ENCODE results near the gene LDLRAP1.
"Not testable (repeated sequence)": the region's sequence is repeated elsewhere in the genome, so short reads cannot be mapped to it uniquely, and the experiment has no call there.

The LDLRAP1 gene

DNA sequence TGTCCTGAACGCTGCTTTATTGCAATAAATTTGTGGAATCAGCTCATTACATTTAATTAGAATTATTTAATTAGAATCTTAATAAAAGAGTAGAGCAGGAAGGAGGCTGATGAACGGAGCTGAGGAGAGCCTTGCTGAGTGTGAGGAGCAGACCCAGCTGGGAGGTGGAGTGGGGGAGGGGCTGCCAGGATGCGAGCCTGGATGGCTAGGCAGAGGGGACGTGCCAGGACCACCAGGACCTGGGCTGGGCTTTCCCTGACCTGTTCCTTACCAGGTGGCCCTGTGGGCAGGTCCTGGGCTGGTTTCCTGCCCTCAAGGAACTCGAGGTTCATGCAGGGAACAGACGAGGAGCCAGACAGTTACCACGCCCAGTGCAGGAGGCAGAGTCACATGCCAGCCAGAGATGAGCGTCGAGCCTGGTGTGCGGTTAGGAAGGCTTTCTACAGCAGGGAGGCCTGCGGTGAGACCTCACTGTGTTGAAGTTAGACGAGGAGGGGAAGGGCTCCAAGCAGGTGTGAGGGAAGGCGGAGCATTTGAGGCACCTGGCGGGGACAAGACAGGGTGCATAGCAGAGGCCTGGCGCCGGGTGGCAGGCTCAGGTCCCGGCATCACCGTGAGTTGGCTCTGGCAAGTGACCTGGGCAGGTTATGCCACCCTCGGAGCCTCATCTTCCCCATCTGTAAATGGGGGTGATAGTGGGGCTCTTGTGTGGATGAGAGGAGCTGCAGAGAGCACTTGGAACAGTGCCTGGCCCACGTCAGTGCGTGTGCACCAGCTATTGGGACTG is 33.9 kb downstream of the LDLRAP1 start:
- DNase-seq, result no peak

DNA sequence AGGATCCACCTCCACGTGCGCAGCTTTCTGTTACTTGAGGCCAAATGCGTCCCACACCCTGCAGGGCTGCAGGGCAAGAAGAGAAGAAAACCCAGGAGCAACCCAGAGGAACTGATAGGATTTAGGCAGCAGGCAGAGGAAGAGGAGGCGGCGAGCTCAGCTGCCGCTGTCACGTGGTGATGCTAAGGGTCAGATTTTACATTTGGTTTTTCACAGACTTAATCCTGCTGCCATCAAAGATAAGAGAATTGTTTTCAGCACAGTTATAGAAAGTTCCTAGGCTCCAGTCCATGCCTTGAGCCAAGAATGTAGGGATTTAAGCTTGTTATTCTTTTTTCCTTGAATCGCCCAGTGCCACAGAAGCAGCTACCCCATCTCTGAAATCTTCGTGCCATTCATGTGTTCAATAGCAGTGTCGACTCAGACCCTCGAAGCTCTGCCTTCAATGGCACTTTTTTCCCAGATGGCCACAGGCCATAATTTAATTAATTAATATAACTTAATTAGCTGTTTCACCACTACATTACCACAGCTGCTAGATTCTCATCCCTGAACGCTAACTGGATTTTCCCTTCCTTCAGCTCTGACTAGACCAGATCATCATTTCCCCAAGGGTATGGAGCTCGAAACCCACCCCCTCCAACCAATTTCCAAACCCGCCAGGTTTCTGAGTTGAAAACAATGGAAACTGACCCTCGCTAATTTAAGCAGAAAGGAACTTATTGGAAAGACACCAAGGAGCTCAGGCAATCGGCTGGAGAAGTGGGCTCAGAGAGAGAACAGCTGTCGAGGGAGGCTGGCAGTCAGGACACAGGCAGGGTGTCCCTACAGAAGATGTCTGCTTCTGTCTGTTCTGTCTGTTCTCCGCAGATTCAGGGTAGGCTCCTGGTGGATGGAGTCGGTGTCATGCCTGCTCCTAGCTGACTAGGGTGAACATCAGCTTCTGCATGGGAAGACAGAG is 36.2 kb downstream of the LDLRAP1 start:
- DNase-seq, result no peak

DNA sequence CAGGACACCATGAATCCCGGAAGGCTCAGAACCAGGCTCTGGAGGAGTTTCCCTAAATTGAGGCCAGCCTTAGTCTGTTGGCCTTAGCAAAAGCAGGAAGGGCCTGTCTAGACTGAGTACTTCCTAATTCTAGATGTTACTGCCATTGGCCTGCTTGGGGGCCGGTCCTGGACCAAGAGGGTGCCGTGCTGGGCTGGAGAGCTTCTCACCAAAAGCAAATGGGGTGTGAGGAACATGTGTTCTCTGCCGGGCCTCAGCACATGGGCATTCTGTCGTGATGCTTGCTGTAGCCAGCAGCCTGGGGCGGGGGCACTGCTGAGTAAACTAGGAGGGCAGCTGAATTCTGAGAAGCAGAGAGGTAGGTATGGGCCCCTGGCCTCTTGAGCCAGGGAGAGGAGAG is 37.5 kb downstream of the LDLRAP1 start:
- DNase-seq, result peak; percentile 33

DNA sequence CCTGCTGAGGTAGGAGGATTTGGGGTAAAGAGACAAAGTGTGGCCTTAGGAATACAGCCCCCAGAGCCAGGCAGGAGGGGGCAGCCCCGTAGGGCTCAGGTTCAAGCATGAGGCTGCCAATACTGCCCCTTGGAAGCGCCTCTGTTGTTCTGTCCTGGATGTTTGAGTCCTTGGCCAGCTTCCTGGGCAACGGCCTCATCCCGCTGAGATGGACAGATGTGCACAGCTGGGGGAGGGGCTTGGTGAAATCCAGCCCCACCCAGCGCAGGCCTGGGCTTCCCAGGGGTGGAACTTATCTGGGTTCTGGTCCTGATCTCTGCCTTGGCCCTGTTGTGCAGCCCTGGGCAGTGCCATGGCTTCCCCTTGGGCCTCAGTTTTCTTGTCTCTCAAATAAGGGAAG is 38.4 kb downstream of the LDLRAP1 start:
- no peak for DNase-seq

DNA sequence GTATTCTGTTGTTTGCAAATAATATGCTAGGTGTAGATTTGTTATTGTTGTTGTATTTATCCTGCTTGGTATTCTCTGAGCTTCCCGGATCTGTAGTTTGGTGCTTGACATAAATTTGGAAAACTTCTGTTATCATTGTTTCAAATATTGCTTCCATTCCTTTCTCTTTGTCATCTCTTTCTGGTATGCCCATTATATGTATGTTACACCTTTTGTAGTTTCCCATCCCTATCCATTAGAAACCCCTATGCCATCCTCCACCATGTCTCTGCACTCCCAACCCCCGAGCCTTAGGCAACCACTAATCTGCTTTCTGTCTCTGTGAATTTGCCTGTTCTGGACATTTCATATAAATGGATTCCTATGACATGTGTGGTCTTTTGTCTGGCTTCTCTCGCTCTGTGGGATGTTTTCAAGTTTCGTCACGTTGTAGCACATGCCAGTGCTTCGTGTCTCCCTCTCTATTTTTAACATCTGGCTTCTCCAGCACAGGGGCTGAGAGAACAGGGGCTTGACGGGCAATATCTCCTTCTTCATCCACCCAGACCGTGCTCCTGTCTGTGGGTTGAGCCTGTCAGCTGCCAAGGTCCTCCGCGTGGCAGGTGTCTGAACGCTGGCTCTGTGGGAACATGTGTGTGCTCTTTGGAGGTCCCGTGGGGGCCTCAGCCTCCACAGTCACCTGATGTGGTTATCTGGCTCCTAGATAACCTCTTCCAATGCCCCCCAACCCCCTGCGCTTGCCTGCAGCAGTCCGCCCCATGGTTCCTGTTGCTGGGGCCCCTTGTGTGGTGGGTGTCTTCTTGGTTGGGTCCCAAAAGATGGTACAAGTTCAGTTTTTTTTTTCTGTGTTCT is 40.3 kb downstream of the LDLRAP1 start:
- no peak for DNase-seq

DNA sequence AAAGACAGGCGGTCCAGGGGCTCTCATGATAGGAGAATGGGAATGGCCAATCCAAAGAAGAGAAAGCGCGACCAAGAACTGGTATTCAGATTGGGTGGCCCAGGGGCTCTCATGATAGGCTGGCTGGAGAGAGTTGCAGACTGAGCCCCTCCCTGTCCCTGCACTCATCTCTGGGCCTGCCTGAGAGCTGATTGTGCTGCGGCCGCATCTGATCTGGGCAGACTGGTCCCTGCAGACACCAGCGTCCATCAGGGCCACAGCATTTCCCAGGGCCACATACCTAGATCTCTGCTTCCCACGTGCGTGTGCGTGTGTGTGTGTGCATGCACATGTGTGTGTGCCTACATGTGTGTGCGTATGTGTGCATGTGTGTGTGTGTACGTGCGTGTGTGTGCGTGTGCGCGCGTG is 42.8 kb downstream of the LDLRAP1 start:
- no peak for DNase-seq

DNA sequence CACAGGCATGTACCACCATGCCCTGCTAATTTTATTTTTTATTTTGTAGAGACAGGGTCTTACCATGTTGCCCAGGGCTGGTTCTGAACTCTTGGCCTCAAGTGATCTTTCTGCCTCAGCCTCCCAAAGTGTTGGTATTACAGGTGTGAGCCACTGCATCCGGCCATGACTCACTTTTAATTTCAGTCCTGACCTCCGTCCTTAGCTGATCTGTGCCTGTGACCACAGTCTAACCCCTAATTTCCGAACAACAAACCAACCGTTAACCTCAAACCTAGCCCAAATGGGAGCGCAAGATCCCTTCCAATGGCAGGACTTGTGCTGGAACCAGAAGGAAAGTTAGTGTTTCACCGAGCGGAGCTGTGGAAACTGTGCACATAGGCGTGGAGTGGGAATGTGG is 43.9 kb downstream of the LDLRAP1 start:
- DNase-seq, result no peak

DNA sequence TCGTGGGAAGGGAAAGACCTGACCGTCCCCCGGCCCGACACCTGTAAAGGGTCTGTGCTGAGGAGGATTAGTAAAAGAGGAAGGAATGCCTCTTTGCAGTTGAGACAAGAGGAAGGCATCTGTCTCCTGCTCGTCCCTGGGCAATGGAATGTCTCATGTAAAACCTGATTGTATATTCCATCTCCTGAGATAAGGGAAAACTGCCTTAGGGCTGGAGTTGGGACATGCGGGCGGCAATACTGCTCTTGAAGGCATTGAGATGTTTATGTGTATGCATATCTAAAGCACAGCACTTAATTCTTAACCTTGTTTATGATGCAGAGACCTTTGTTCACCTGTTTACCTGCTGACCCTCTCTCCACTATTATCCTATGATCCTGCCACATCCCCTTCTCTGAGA is 44.8 kb downstream of the LDLRAP1 start:
- DNase-seq, result not testable (repeated sequence)

DNA sequence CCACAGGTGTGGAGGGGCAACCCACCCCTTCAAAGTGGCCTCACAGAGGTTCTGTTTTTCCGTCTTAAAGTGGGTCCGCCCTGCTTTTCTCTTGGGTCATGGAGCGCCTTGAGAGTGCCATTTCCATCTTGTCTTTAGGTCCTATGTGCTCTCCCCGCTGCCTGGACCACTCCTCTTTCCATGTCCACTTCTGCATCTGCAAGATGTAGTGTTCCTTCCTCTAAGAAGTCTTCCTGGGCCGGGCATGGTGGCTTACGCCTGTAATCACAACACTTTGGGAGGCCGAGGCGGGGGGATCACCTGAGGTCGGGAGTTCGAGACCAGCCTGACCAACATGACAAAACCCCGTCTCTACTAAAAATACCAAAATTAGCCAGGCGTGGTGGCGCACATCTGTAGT is 45.4 kb downstream of the LDLRAP1 start:
- DNase-seq, result not testable (repeated sequence)

DNA sequence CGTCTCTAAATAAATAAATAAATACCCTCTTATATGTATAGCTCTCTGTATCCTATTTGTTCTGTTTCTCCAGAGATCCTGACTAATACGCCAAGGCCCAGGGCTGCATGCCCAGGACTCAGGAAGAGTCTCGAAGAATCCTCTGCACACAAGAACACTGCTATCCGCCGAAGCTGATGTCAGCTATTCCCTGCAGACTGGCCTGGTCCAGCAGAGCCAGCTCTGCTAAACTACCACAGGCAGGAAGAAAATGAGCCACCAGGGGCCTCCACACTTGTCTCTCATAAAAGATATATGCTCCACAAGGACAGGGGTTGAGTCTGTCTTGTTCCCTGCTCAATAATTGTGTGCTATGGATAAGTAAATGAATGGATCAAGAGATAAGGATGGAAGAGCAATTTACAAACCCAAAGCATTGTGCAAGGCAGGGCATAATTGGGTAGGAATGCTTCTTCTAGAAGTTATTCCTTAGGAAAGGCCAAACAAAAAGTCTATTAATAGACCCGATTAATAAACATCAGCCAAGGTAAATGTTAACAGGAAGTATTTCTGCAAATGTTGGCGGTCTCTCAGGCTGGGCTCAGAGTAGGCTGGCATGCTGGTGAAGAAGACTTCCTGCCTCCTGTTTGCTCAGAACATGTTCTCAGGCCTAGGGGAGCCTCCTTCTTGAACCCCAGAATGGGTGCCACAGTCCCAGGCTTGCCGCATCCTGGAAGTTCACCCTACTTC is 46.9 kb downstream of the LDLRAP1 start:
- no peak for DNase-seq

DNA sequence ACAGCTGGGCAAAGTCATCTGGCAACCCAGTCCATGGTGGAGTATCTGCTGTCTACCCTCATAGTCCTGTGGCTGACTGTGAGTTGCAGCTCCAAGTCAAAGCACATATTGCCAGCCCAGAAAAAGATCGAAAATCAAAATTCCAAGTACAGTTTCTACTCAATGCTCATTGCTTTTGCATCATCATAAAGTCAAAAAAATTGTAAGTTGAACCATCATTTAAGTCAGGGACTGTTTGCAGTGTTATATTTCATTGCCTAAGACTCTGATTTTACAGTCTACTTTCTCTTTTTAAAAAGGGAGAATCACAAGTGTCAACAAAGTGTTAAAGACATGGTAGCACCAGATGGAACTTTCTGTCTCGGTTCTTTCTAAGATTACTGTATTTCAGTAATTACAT is 50.5 kb downstream of the LDLRAP1 start:
- no peak for DNase-seq

DNA sequence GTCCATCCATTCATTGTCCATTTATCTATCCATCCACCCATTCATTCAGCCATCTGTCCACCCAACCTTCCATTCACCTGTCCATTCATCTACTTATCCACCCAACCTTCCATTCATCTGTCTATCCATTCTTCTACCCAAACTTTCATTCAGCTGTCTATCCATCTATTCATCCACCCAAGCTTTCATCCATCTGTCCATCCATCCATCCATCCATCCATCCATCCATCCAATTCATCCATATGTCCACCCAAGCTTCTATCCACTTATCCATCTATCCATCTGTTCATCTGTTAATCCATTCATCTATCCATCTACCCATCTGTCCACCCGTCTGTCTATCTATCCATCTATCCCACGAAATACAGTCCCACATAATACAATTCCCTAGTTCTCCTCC is 51.6 kb downstream of the LDLRAP1 start:
- no peak for DNase-seq

DNA sequence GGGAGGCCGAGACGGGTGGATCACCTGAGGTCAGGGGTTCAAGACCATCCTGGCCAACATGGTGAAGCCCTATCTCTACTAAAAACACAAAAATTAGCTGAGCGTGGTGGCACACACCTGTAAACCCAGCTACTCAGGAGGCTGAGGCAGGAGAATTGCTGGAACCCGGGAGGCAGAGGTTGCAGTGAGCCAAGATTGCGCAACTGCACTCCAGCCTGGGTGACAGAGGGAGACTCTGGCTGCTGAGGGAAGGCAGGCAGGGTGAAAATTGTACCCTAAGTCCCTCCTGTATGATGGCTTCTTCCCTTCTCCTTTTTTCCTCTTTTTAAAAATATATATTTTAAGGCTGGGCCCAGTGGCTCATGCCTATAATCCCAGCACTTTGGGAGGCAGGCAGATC is 53.2 kb downstream of the LDLRAP1 start:
- not testable (repeated sequence) for DNase-seq

DNA sequence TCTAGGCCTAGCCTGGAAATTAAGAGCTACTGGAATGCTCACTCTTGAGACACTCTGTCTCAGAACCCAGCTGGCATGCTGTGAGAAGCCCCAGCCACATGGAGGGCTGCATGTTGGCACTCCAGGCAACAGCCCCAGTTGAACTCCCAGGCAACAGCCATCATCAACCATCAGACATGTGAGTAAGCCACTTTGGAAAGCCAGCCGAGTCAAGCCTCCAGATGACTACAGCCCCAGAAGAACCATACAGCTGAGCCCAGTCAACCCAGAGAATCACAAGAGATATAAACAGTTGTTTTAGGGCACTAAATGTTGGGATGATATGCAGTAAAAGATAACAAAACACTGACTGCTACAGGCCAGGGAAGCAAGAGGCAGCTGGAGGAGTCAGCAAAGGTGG is 55.5 kb downstream of the LDLRAP1 start:
- DNase-seq, result no peak

DNA sequence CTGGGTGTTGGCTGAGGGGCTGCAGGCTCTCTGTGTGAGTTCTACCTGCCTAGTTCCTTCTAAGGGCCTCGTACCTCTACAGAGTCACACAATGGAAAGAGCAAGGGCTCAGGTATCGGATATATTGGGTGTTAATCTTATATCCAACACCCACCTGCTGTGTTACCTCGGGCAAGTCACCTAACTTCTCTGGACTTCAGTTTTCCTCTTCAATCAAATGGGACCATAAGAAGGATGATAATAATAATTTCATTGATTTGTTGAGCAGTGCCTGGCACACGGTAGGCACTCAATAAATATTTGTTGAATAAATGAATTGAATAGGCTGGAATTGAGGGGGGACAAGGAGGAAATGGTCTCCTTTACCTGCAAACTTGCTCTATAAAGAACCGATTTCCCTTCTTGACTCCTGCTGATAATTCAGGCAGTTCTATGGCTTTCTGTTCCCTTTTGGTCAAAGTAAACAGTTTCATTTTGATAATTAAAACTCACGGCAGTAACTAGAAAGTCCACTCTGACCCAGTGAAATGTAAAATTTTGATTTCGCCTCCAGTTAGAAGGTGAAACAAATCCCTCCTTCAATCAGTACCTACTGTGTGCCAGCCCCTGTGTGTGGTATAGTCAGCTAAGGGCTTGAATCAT is 56.7 kb downstream of the LDLRAP1 start:
- DNase-seq, result no peak

DNA sequence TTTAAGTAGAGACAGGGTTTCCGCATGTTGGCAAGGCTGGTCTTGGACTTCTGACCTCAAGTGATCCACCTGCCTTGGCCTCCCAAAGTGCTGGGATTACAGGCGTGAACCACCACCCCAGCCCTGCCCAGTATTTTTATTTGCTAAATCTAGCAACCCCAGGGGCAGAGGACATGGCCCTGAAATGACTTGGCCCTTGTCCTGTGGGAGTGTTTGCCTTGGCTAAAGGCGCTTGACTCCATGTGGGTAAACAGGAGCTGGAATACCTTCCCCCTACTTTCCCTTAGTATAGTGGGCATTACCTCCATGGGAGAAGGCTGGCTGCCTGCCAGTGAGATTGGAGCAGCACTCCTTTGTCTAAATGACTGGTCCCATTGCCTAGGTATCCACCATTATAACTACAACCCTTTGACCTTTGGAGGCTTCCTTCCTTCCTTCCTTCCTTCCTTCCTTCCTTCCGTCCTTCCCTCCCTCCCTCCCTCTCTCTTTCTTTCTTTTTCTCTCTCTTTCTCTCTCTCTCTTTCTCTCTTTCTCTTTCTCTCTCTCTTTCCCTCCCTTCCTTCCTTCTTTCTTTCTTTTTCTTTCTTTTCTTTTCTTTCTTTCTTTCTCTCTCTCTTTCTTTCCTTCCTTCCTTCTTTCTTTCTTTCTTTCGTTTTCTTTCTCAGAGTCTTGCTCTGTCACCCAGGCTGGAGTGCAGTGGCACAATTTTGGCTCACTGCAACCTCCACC is 57.7 kb downstream of the LDLRAP1 start:
- not testable (repeated sequence) for DNase-seq

DNA sequence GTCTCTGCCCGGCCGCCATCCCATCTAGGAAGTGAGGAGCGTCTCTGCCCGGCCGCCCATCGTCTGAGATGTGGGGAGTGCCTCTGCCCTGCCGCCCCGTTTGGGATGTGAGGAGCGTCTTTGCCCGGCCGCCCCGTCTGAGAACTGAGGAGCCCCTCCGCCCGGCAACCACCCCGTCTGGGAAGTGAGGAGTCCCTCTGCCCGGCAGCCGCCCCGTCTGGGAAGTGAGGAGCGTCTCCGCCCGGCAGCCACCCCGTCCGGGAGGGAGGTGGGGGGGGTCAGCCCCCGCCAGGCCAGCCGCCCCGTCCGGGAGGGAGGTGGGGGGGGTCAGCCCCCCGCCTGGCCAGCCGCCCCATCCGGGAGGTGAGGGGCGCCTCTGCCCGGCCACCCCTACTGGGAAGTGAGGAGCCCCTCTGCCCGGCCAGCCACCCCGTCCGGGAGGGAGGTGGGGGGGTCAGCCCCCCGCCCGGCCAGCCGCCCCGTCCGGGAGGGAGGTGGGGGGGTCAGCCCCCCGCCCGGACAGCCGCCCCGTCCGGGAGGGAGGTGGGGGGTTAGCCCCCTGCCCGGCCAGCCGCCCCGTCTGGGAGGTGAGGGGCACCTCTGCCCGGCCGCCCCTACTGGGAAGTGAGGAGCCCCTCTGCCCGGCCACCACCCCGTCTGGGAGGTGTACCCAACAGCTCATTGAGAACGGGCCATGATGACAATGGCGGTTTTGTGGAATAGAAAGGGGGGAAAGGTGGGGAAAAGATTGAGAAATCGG is 60.6 kb downstream of the LDLRAP1 start:
- not testable (repeated sequence) for DNase-seq

DNA sequence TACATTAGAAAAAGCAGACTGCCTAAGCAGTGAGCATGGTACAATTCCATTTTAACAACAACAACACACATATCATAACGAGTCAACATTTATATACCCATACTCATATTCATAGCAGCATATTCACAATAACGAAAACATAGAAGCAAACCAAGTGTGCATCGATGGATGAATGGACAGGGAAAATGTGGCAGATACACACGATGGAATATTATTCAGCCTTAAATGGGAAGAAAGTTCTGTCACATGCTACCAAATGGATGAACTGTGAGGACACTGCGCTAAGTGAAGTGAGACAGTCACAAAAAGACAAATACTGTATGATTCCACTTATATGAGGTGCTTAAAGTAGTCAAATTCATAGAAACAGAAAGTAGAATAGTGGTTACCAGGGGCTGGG is 63.7 kb downstream of the LDLRAP1 start:
- no peak for DNase-seq

DNA sequence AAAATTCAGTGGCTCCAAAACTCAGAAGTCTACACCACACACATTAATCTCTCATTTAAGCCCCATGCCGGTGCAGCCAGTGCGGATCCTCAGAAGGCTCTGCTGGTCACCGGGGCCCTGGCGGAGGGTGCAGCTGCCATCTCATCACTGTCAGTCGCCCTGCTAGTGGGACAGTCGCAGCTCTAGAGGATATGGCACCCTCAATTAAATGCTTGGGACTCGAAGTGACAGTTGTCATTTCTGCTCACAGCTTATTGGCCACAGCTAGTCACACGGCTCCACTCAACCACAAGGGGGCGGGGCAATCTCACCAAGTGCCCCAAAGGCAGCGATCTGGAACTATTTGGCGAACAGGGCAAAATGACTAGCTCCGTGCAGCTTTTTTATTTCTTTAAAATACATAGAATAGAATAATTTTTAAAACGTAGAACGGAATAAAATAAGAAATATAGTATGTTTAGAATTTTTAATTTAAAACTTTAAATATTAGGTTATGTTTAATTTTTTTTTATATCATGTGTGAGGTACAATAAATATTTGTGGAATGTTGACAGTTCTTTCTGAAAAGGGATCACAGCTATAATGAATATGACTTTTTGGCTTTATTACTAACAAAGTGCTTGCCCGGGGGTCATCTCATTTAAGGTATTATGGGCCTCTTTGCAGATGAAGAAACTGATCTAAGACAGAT is 65.2 kb downstream of the LDLRAP1 start:
- DNase-seq, result peak; percentile 90

DNA sequence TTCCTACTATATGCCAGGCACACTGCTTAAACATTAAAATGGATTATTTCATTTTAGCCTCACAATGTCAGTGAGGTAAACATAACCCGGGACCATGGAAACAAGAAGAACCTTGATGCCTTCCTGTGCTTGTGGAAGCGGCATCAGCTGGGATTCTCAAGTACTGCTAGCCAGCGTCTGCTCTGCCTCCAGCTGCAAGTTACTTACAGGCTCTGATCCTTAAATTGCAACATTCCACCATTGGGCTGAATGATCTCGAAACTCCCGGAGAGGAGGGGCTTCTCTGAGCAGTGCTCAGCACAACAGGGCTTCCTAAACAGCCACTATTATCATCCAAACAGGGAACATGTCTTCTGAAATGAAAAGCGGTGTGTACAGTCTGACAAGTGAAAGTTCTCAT is 66.5 kb downstream of the LDLRAP1 start:
- DNase-seq, result peak; percentile 25

Data from suppressor macrophage treated with lipopolysaccharide for 4 hours (primary cell).